IMR-90 (cell line): ENCODE measurements around the gene MTA1. TPM values are rescaled to one million over a fixed set of nuclear protein-coding genes. Genes with fewer than 3 reads are reported as not detected.

Source experiments
- ATAC-seq: fragments of 200-7000 bp; cut with Tn5 transposase; 2 replicates; pipeline ENCODE4 v1.9.1; 2020; ENCODE audit warnings: low read depth, mild to moderate bottlenecking, moderate library complexity
- BruUV-seq: library from RNA; stranded (reverse); fragments of 400-500 nt; replicated peaks from 2 replicates; lab custom pipeline; 2021; lab: Mats Ljungman, UMichigan
- CTCF ChIA-PET: fragments of 300-600 bp; formaldehyde crosslinking; extraction: SDS; loops from one replicate; lab custom pipeline; 2021; ENCODE audit warnings: antibody characterized with exemption; lab: Yijun Ruan, JAX
- POLR2A ChIA-PET: fragments of 300-600 bp; sonication (Branson Sonifier 250); formaldehyde crosslinking; loops from one replicate; lab custom pipeline; 2022; ENCODE audit warnings: antibody characterized with exemption; ENCODE audit not compliant: unreplicated experiment; lab: Charles Lee
- DNase-seq: peaks from one replicate; pipeline ENCODE4 v3.0.0; 2013
- H2AFZ ChIP-seq: replicated peaks from 2 replicates; pipeline ENCODE3; 2013; ENCODE audit warnings: low read length, mild to moderate bottlenecking; ENCODE audit not compliant: poor library complexity
- H2AK5ac ChIP-seq: 2 replicates; pipeline ENCODE4 v1.6.1; 2013; ENCODE audit warnings: low read depth, low read length, inconsistent platforms
- H2AK9ac ChIP-seq: replicated peaks from 2 replicates; pipeline ENCODE3; 2013; ENCODE audit warnings: mild to moderate bottlenecking, low read depth, low read length, moderate library complexity; ENCODE audit not compliant: poor library complexity
- H2BK120ac ChIP-seq: 2 replicates; pipeline ENCODE4 v1.6.1; 2013; ENCODE audit warnings: low read depth, low read length, inconsistent platforms
- H2BK15ac ChIP-seq: 3 replicates; pipeline ENCODE4 v1.6.1; 2013; ENCODE audit warnings: low read depth, low read length, inconsistent platforms
- H2BK20ac ChIP-seq: 2 replicates; pipeline ENCODE4 v1.6.1; 2013; ENCODE audit warnings: low read depth, mild to moderate bottlenecking, inconsistent platforms, low read length, moderate library complexity
- H2BK5ac ChIP-seq: 2 replicates; pipeline ENCODE4 v1.6.1; 2013; ENCODE audit warnings: mild to moderate bottlenecking, low read depth, low read length, inconsistent platforms; ENCODE audit not compliant: poor library complexity, severe bottlenecking
- H3K14ac ChIP-seq: replicated peaks from 2 replicates; pipeline ENCODE4 v1.6.1; 2013; ENCODE audit warnings: low read depth, low read length, inconsistent platforms
- H3K18ac ChIP-seq: 2 replicates; pipeline ENCODE4 v1.6.1; 2013; ENCODE audit warnings: low read depth, low read length, control low read depth
- H3K23ac ChIP-seq: 2 replicates; pipeline ENCODE4 v1.6.1; 2013; ENCODE audit warnings: low read depth, low read length, inconsistent platforms
- H3K27ac ChIP-seq: 2 replicates; pipeline ENCODE4 v1.5.1; 2013; ENCODE audit warnings: mild to moderate bottlenecking, control low read depth, low read length; ENCODE audit not compliant: insufficient read depth
- H3K27me3 ChIP-seq: 2 replicates; pipeline ENCODE4 v1.6.1; 2013; ENCODE audit warnings: low read length; ENCODE audit not compliant: control insufficient read depth, insufficient read depth
- H3K36me3 ChIP-seq: 2 replicates; pipeline ENCODE4 v1.6.1; 2013; ENCODE audit warnings: low read length, mixed read lengths; ENCODE audit not compliant: control insufficient read depth, insufficient read depth
- H3K4ac ChIP-seq: 2 replicates; pipeline ENCODE4 v1.6.1; 2013; ENCODE audit warnings: low read depth, low read length, inconsistent platforms
- H3K4me1 ChIP-seq: 2 replicates; pipeline ENCODE4 v1.6.1; 2013; ENCODE audit warnings: low read length, mixed read lengths; ENCODE audit not compliant: control insufficient read depth, insufficient read depth
- H3K4me2 ChIP-seq: 2 replicates; pipeline ENCODE4 v1.6.1; 2013; ENCODE audit warnings: low read depth, mild to moderate bottlenecking, control low read depth, low read length, moderate library complexity
- H3K4me3 ChIP-seq: 2 replicates; pipeline ENCODE4 v1.5.1; 2013; ENCODE audit warnings: low read depth, mild to moderate bottlenecking, control low read depth, low read length, moderate library complexity; ENCODE audit not compliant: insufficient read depth
- H3K56ac ChIP-seq: 2 replicates; pipeline ENCODE4 v1.6.1; 2013; ENCODE audit warnings: low read length, inconsistent platforms; ENCODE audit not compliant: insufficient read depth; ENCODE audit errors: extremely low read depth
- H3K79me1 ChIP-seq, 2 experiments: 2 replicates each; pipeline ENCODE4 v1.6.1; 2013; ENCODE audit warnings: low read length in 2 of 2, inconsistent platforms in 1 of 2, low read depth in 1 of 2
- H3K9ac ChIP-seq: 2 replicates; pipeline ENCODE4 v1.6.1; 2013; ENCODE audit warnings: low read depth, low read length, control low read depth
- H3K9me1 ChIP-seq: 2 replicates; pipeline ENCODE4 v1.6.1; 2013; ENCODE audit warnings: low read length, inconsistent platforms; ENCODE audit not compliant: insufficient read depth
- H3K9me3 ChIP-seq: 2 replicates; pipeline ENCODE4 v1.6.1; 2013; ENCODE audit warnings: low read length; ENCODE audit not compliant: control insufficient read depth, insufficient read depth
- H4K20me1 ChIP-seq: 2 replicates; pipeline ENCODE4 v1.6.1; 2013; ENCODE audit warnings: low read length, inconsistent platforms; ENCODE audit not compliant: insufficient read depth
- H4K5ac ChIP-seq: 2 replicates; pipeline ENCODE4 v1.6.1; 2013; ENCODE audit warnings: mild to moderate bottlenecking, low read depth, low read length, control low read depth
- H4K8ac ChIP-seq, 2 experiments: 2 replicates each; pipeline ENCODE4 v1.6.1; 2013; ENCODE audit warnings: low read depth in 2 of 2, low read length in 2 of 2, control low read depth in 1 of 2, inconsistent platforms in 1 of 2
- H4K91ac ChIP-seq: 2 replicates; pipeline ENCODE4 v1.6.1; 2013; ENCODE audit warnings: low read depth, low read length, inconsistent platforms; ENCODE audit not compliant: insufficient read depth
- BHLHE40 ChIP-seq: fragments of 150-350 bp; IDR thresholded peaks from 2 replicates; pipeline ENCODE4 v1.6.1; 2016; ENCODE audit warnings: mild to moderate bottlenecking, low read depth, low read length
- CEBPB ChIP-seq: IDR thresholded peaks from 2 replicates; pipeline ENCODE4 v1.6.1; 2012; ENCODE audit warnings: low read depth, low read length, improper control_type of control experiment
- CHD1 ChIP-seq: IDR thresholded peaks from 2 replicates; pipeline ENCODE4 v1.6.1; 2012; ENCODE audit warnings: low read depth, low read length, improper control_type of control experiment
- FOS ChIP-seq: fragments of 150-350 bp; IDR thresholded peaks from 2 replicates; pipeline ENCODE4 v1.6.1; 2016; ENCODE audit warnings: low read depth, low read length
- MAFK ChIP-seq: IDR thresholded peaks from 2 replicates; pipeline ENCODE4 v1.6.1; 2012; ENCODE audit warnings: low read depth, low read length, improper control_type of control experiment
- MAZ ChIP-seq: IDR thresholded peaks from 2 replicates; pipeline ENCODE4 v1.6.1; 2012; ENCODE audit warnings: low read depth, mild to moderate bottlenecking, low read length, improper control_type of control experiment, moderate library complexity, borderline replicate concordance
- MXI1 ChIP-seq: IDR thresholded peaks from 2 replicates; pipeline ENCODE4 v1.6.1; 2012; ENCODE audit warnings: low read depth, mild to moderate bottlenecking, low read length, moderate library complexity, borderline replicate concordance
- NFE2L2 ChIP-seq: fragments of 150-350 bp; IDR thresholded peaks from 2 replicates; pipeline ENCODE4 v1.6.1; 2016; ENCODE audit warnings: low read depth, mild to moderate bottlenecking, low read length
- POLR2A ChIP-seq: IDR thresholded peaks from 2 replicates; pipeline ENCODE4 v1.6.1; 2012; ENCODE audit warnings: mild to moderate bottlenecking, low read depth, low read length
- RAD21 ChIP-seq: IDR thresholded peaks from 2 replicates; pipeline ENCODE4 v1.6.1; 2012; ENCODE audit warnings: low read length, improper control_type of control experiment
- RCOR1 ChIP-seq: IDR thresholded peaks from 2 replicates; pipeline ENCODE4 v1.6.1; 2012; ENCODE audit warnings: mild to moderate bottlenecking, low read length, improper control_type of control experiment; ENCODE audit not compliant: insufficient replicate concordance
- RFX5 ChIP-seq: IDR thresholded peaks from 2 replicates; pipeline ENCODE4 v1.8.0; 2012; ENCODE audit warnings: low read depth, mild to moderate bottlenecking, low read length, moderate library complexity
- SMC3 ChIP-seq: fragments of 150-350 bp; IDR thresholded peaks from 2 replicates; pipeline ENCODE4 v1.6.1; 2016; ENCODE audit warnings: low read depth, mild to moderate bottlenecking, antibody characterized with exemption, low read length, moderate library complexity
- WGBS, 2 experiments: methylation state at CpG; one replicate each; pipeline versions ENCODE4 v1.1.5 to v1.1.7; 2013; ENCODE audit warnings: missing lambda C conversion rate in 2 of 2; ENCODE audit not compliant: insufficient read length in 1 of 2; ENCODE audit errors: extremely low coverage in 2 of 2; 5-methylcytosine and 5-hydroxymethylcytosine counted together
- dilution Hi-C: fragments of 300-500 bp; cut with HindIII; formaldehyde crosslinking; loops from one replicate; pipeline ENCODE4 v1.14.3; 2018; ENCODE audit warnings: low sequenced_read_pairs; ENCODE audit not compliant: unreplicated experiment
- in situ Hi-C: fragments of 300-500 bp; cut with MboI; formaldehyde crosslinking; loops from 3 replicates; pipeline ENCODE4 v1.14.3; 2019; ENCODE audit warnings: low sequenced_read_pairs, inconsistent platforms, mixed read lengths
- intact Hi-C: fragments of 100-400 bp; cut with micrococcal nuclease; formaldehyde crosslinking; loops from 2 replicates; pipeline ENCODE4 v1.10.0; 2022
- polyA plus RNA-seq, 3 experiments: library from polyadenylated mRNA; depleted of rRNA; stranded (reverse); fragments of >200 nt; gene quantifications; 2 replicates each; pipeline ENCODE4 v1.2.3, GENCODE V29; 2012; ENCODE audit warnings: low replicate concordance in 1 of 3
- total RNA-seq: library from RNA; depleted of rRNA; stranded (reverse); fragments of >200 nt; gene quantifications from 2 replicates; pipeline ENCODE4 v1.2.3, GENCODE V29; 2012
- TF ChIP-seq, protein P1 (sequence below): fragments of 150-350 bp; IDR thresholded peaks from 2 replicates; pipeline ENCODE4 v1.6.1; 2016; ENCODE audit warnings: low read depth, mild to moderate bottlenecking, low read length, moderate library complexity, borderline replicate concordance
- TF ChIP-seq, protein P2 (sequence below): fragments of 150-350 bp; IDR thresholded peaks from 2 replicates; pipeline ENCODE4 v1.6.1; 2017; ENCODE audit warnings: mild to moderate bottlenecking, antibody characterized with exemption, low read length, low read depth

MTA1 gene
- total and polyA plus RNA-seq, 2 of the 4 experiments (the other 2 are of a cell fraction), result 21.5 to 61.6 TPM

DNA sequence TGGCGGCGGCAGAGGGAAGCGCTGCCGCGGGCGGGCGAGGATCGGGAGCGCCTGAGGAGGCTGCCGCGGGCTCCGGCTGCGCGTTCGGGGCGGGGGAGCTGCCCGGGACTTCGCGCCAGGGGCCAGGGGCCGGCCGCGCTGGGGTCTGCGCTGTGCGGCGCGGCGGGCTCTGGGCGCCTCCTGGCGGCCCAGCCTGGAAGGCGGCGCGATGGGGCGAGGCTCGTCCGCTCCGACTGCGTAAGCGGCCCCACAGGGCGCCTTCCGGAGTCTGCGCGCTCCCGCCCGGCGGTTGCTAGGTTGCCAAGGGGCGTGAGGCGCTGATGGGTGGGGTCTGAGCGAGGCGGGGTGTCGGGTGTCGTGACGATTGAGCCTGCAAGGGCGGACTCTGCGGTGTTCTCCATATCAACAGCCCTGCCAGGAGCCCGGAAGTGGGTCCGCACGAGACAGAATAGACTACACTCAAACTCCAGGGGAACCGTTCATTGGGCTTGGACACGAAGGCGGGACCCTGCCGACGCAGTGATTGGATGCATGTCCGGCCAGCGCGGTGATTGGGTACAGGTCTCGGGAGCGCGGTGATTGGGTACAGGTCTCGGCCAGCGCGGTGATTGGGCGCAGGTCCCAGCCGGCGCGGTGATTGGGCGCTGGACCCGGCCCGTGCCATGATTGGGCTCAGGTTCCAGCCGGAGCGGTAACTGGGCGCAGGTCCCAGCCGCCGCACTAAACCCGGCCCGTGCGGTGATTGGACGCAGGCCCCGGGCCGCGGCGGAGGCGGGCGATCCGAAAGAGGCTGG lies 71.1 kb downstream of the MTA1 start, which contains the start of gene TEDC1:
TEDC1 (plus strand) TSS at position 675 of the 794 bp plus-strand sequence. CDS start 130 bp downstream, outside the sequence.
- H3K4ac ChIP-seq, result peak within 1 kb of the TSS; percentile 7; the same call in 1 of the 2 replicates
- CTCF ChIA-PET, result interaction anchor here (0.7 to 2.5 kb wide), 3 partner anchors 10 to 120 kb away, joined by 3 to 32 read pairs (median 5); no protein-coding TSS in a partner anchor
- 0% methylated on average over 59 of the region's 94 CpGs; no CpG with 5 or more reads in 1 of the 2 experiments for WGBS, 2 experiments
- TF ChIP-seq POLR2A (no peak), BHLHE40 (peak; percentile 96), MAZ (peak; percentile 97), MXI1 (peak; percentile 34; the same call in 1 of the 2 replicates), RAD21 (peak; percentile 87), RFX5 (no peak), SMC3 (peak; percentile 82), FOS (peak; percentile 70; the same call in 1 of the 2 replicates), NFE2L2 (no peak), RCOR1 (no peak), MAFK (no peak), CHD1 (no peak; the same call in 1 of the 2 replicates), CEBPB (peak; percentile 44; the same call in 1 of the 2 replicates)
- TF ChIP-seq, protein P1, sequence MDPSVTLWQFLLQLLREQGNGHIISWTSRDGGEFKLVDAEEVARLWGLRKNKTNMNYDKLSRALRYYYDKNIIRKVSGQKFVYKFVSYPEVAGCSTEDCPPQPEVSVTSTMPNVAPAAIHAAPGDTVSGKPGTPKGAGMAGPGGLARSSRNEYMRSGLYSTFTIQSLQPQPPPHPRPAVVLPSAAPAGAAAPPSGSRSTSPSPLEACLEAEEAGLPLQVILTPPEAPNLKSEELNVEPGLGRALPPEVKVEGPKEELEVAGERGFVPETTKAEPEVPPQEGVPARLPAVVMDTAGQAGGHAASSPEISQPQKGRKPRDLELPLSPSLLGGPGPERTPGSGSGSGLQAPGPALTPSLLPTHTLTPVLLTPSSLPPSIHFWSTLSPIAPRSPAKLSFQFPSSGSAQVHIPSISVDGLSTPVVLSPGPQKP, result no peak
- TF ChIP-seq, protein P2, sequence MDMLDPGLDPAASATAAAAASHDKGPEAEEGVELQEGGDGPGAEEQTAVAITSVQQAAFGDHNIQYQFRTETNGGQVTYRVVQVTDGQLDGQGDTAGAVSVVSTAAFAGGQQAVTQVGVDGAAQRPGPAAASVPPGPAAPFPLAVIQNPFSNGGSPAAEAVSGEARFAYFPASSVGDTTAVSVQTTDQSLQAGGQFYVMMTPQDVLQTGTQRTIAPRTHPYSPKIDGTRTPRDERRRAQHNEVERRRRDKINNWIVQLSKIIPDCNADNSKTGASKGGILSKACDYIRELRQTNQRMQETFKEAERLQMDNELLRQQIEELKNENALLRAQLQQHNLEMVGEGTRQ, result no peak

More for the DNA sequence above, 71.1 kb downstream of the MTA1 start, which contains the start of gene TEDC1:
- in situ Hi-C loops (no loop called here), dilution Hi-C loops (no loop called here), intact Hi-C loops (loop anchor here (1.0 to 5.0 kb wide), 3 partner anchors 8 to 42 kb away; partner anchors contain the start of gene TMEM121)
- H3K4me2 ChIP-seq, result peak within 1 kb of the TSS; percentile 74
- H3K23ac ChIP-seq, result no peak within 1 kb of the TSS
- H2BK20ac ChIP-seq, result no peak within 1 kb of the TSS
- H3K14ac ChIP-seq, result no peak within 1 kb of the TSS
- H3K9me3 ChIP-seq, result no peaks in the 10 kb centered on the region
- 0 out of 2 replicates have a peak, but pooled peaks cover 6% of the 10 kb centered on the region for H4K20me1 ChIP-seq
- H2AK5ac ChIP-seq, result no peak within 1 kb of the TSS
- peak within 1 kb of the TSS; percentile 95 for H2AFZ ChIP-seq
- H2BK15ac ChIP-seq, result no peak within 1 kb of the TSS
- DNase-seq (peak; percentile 100), ATAC-seq (peak; percentile 86)
- no peak within 1 kb of the TSS for H2BK120ac ChIP-seq
- peak within 1 kb of the TSS; percentile 37; the same call in 1 of the 2 replicates for H3K9ac ChIP-seq
- peaks cover 2% of the 10 kb centered on the region; the same call in 1 of the 2 replicates for H3K4me1 ChIP-seq
- H4K8ac ChIP-seq, result peak within 1 kb of the TSS in 1 of 2 experiments; percentile 36; a peak in 1 of 4 replicates
- H3K27ac ChIP-seq, result peak within 1 kb of the TSS; percentile 35; the same call in 1 of the 2 replicates
- H3K79me1 ChIP-seq, result peaks cover 0 to 5% of the 10 kb centered on the region in 2 experiments; a peak in 1 of 4 replicates
- BruUV-seq, result no TSS peak
- no peak within 1 kb of the TSS for H4K91ac ChIP-seq
- H4K5ac ChIP-seq, result no peak within 1 kb of the TSS
- H3K4me3 ChIP-seq, result peak within 1 kb of the TSS; percentile 61
- H3K9me1 ChIP-seq, result peaks cover 6% of the 10 kb centered on the region; the same call in 1 of the 2 replicates
- no peaks in the 10 kb centered on the region for H3K36me3 ChIP-seq
- no peak within 1 kb of the TSS for H3K18ac ChIP-seq
- peak within 1 kb of the TSS; percentile 13 for H2BK5ac ChIP-seq
- no peak within 1 kb of the TSS for H3K56ac ChIP-seq
- peaks cover 20% of the 10 kb centered on the region; the same call in 1 of the 2 replicates for H3K27me3 ChIP-seq
- H2AK9ac ChIP-seq, result peak within 1 kb of the TSS; percentile 94
- POLR2A ChIA-PET, result interaction anchor here (0.6 kb wide), 1 partner anchor 22 kb away, joined by 3 read pairs; no protein-coding TSS in a partner anchor
